Measurements from ENCODE around the gene MEF2D. TPM values are rescaled to one million over a fixed set of nuclear protein-coding genes. Genes with fewer than 3 reads are reported as not detected.

MEF2D gene
- total RNA-seq, 2 experiments from 2014 or later = 49.5 to 52.1 TPM

DNA sequence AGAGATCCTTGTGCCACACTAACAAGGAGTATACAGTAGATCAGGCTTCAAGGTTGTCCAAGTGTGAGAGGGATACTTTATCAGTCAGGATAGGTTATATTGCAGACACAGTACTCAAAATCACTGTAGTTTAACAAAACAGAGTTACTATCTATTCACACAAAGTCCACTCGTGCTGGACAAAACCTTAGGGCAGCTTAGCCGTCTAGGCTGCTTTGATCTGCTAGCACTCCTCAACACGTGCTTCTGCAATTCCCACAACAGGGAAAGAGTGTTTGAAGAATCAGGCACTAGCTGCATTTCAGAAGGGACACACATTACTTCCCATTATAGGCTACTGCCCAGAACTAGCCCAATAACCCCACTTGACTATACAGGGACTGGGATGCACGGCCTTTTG, 39.5 kb downstream of the MEF2D start:
- Mint-ChIP-seq H3K9me3 (no peaks in the 10 kb centered on the region), H3K36me3 (ENCODE audit: low read depth) (peaks cover 2% of the 10 kb centered on the region), H3K4me3 (no peak overlapping the region), H3K27ac (no peak overlapping the region), H3K4me1 (peaks cover 36% of the 10 kb centered on the region), H3K27me3 (no peaks in the 10 kb centered on the region)
- CTCF ChIA-PET = interaction anchor here (1.0 to 2.7 kb wide), 4 partner anchors 15 to 76 kb away, joined by 4 to 8 read pairs (median 6); no protein-coding TSS in a partner anchor
- no peak for DNase-seq
- POLR2A ChIA-PET = no interaction called here

DNA sequence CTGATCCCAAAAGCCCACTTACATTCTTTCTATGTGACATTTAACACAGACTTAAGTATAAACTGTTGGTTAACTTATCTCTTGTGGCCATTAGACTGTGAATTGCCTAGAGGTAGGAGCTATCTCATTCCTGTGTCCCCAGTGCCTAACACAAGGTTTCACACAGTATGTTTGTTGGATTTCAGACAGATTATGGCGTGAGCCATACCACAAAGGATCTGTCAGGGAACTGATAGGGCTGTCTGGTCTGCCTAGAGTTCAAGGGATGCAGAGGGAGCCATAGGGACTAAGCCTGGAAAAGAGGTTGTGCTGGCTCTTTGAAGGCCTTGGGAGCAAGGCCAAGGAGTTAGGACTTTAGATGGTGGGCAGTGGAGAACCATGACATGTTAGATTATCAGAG, 40.0 kb downstream of the MEF2D start:
- ChIA-PET POLR2A (no interaction called here), CTCF (interaction anchor here (1.0 to 2.7 kb wide), 5 partner anchors 15 to 148 kb away, joined by 4 to 8 read pairs (median 4); no protein-coding TSS in a partner anchor)
- H3K4me3 Mint-ChIP-seq = no peak overlapping the region
- no peak for DNase-seq
- H3K4me1 Mint-ChIP-seq = peaks cover 36% of the 10 kb centered on the region
- H3K27me3 Mint-ChIP-seq = no peaks in the 10 kb centered on the region
- no peaks in the 10 kb centered on the region for H3K9me3 Mint-ChIP-seq
- H3K36me3 Mint-ChIP-seq (ENCODE audit: low read depth) = no peaks in the 10 kb centered on the region
- H3K27ac Mint-ChIP-seq = no peak overlapping the region

DNA sequence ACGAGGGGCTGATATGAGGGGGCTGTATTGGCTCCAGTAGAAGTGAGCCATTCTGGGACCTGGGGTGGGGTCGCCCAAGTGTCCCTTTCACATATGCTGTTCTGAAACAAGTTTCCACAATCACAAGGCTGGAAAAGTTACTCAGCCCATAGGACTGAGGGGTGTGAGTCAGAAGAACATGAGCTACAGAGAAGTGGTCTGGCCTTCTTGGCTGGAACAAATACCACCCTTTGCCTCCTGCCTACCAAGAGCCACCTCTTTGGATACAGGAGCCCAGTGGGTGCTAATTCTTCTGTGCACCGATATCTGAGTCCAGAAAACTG, 42.4 kb downstream of the MEF2D start:
- DNase-seq = no peak
- Mint-ChIP-seq H3K36me3 (ENCODE audit: low read depth) (no peaks in the 10 kb centered on the region), H3K4me3 (no peak overlapping the region), H3K27me3 (peaks cover 5% of the 10 kb centered on the region), H3K9me3 (no peaks in the 10 kb centered on the region), H3K4me1 (peaks cover 22% of the 10 kb centered on the region), H3K27ac (peak overlapping the region; percentile 37)
- ChIA-PET POLR2A (interaction anchor here (1.0 to 1.5 kb wide), 5 partner anchors 32 to 143 kb away, joined by 3 to 16 read pairs (median 4); partner anchors contain the start of genes GPATCH4 and MEF2D), CTCF (interaction anchor here (1.3 to 2.6 kb wide), 9 partner anchors 12 to 268 kb away, joined by 3 to 23 read pairs (median 5); partner anchors contain the start of genes NAXE and PMF1)

DNA sequence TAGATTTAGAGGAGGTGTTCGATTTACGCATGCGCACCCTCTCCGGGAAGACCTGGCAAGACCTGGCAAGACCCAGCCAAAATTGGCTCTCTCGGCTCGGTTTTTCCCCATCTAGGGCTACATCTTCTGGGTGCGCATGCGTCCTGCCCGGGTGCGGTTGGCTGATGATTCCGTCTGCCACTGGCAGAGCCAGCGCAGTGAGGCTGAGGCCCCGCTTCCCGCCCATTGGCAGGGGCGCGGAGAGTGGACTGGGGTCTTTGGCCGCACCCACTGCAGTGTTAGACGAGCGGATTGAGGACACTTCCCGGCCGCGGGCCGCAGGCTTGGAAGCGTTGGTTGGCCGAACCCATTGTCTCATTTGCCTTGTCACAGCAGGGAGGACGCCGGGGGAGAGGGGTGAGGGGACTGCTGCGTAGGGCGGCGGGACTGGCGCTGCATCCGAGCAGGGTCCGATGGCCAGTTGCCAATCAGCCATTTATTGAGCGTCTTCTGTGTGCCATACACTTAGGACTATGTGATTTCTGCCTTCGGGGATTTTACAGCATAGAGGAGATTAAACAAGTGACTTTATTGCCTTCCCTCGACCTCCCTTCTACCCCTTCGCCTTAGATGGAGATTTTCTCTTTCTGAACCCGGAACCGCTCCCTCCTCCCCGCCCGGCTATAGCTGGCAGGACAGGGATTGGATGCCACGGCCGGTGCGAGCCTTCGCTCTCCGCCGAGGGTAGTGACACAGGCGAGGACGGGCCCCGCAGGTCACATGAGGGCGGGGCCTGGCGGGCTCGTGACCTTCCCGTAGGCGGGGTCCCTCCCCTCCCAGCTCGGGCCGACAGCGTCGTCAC, 43.7 kb downstream of the MEF2D start:
- peak overlapping the region; percentile 83 for H3K4me3 Mint-ChIP-seq
- ChIA-PET CTCF (interaction anchor here (0.7 to 2.6 kb wide), 18 partner anchors 9 to 269 kb away, joined by 3 to 23 read pairs (median 4); partner anchors contain the start of genes GPATCH4, MEF2D, NAXE and PMF1), POLR2A (interaction anchor here (0.6 to 1.5 kb wide), 19 partner anchors 9 to 272 kb away, joined by 3 to 16 read pairs (median 4); partner anchors contain the start of genes CCT3, GPATCH4, IQGAP3 and ISG20L2)
- no peaks in the 10 kb centered on the region for H3K36me3 Mint-ChIP-seq (ENCODE audit: low read depth)
- H3K9me3 Mint-ChIP-seq = no peaks in the 10 kb centered on the region
- H3K27me3 Mint-ChIP-seq = peaks cover 6% of the 10 kb centered on the region
- peaks cover 30% of the 10 kb centered on the region for H3K4me1 Mint-ChIP-seq
- peak overlapping the region; percentile 97 for H3K27ac Mint-ChIP-seq
- peak; percentile 94 for DNase-seq

DNA sequence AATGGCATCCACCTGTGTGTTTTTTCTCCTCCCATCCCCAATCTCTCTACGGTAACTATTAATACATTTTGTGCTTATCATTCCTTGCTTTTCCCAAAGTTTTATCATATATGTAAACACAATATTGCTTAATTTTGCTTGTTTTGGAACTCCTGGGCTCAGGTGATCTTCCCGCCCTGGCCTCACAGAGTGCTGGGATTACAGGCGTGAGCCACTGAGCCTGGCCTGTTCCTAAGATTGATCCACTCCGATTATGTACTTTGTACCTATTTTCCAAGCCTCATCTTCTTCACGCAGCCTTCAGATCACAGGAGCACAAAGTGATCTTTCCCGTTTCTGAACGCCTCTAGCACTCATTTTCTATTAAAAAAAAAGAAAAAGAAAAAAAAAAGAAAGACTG, 45.2 kb downstream of the MEF2D start:
- POLR2A ChIA-PET = interaction anchor here (1.1 kb wide), 1 partner anchor 30 kb away, joined by 3 read pairs; no protein-coding TSS in a partner anchor
- peaks cover 21% of the 10 kb centered on the region for H3K27me3 Mint-ChIP-seq

DNA sequence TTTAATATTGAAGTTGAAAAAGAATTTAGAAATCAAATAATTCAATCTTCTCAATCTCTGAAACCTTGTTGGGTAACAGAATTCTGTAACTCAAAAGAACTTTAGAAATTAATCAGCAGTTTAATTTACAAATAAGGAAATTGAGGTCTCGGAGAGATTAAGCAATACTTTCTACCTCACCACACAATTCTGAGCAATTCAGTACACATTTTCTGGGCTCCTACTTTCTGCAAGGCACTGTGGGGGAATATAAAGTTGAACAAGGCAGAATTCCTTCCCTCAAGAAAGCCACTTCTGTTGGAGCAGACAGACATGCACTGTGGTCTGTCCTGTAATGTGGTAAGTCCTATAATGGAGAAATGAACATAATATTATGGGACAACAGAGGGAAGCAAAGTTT, 47.7 kb downstream of the MEF2D start:
- no peak for DNase-seq
- POLR2A ChIA-PET = interaction anchor here (1.2 kb wide), 1 partner anchor 22 kb away, joined by 3 read pairs; no protein-coding TSS in a partner anchor
- Mint-ChIP-seq H3K4me1 (peaks cover 32% of the 10 kb centered on the region), H3K27me3 (peaks cover 33% of the 10 kb centered on the region), H3K36me3 (ENCODE audit: low read depth) (no peaks in the 10 kb centered on the region), H3K27ac (no peak overlapping the region), H3K4me3 (no peak overlapping the region), H3K9me3 (no peaks in the 10 kb centered on the region)
- CTCF ChIA-PET = interaction anchor here (1.1 to 3.5 kb wide), 3 partner anchors 33 to 156 kb away, joined by 3 to 20 read pairs (median 5); no protein-coding TSS in a partner anchor

More for the DNA sequence above, 45.2 kb downstream of the MEF2D start:
- CTCF ChIA-PET = interaction anchor here (1.0 to 3.5 kb wide), 3 partner anchors 26 to 70 kb away, joined by 4 to 20 read pairs (median 5); no protein-coding TSS in a partner anchor
- no peak overlapping the region for H3K27ac Mint-ChIP-seq
- no peak overlapping the region for H3K4me3 Mint-ChIP-seq
- DNase-seq = no peak
- no peaks in the 10 kb centered on the region for H3K9me3 Mint-ChIP-seq
- no peaks in the 10 kb centered on the region for H3K36me3 Mint-ChIP-seq (ENCODE audit: low read depth)
- peaks cover 30% of the 10 kb centered on the region for H3K4me1 Mint-ChIP-seq

DNA sequence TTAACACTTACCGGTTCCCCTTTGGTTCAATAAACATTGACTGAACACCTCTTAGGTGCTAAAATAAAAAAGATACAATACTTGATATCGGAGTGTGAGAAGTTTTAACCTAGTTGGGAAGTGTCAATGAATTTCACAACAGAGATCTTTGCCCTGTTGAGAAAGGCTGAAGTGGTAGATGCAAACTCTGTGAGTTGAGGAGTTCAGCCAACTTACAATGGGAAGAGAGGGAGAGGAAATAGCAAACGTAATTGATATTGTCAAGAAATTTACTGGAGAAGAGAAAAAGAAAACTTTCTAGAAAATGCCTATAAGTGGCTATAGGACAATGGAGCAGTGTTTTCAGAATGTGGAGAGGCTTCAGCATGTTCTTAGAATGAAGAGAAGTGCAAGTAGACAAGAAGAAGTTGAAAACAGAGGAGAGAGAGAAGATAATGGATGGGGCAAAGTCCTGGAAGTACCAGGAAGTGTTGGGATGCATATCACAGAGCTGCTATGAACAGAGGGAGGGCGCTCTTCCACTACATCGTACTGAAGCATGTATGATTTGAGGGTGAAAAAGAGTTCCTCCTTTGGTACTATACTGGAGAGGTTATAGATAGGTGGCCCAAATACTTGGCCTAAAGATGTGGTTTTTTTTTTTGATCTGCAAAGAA, 48.9 kb downstream of the MEF2D start:
- no peaks in the 10 kb centered on the region for H3K9me3 Mint-ChIP-seq
- ChIA-PET POLR2A (interaction anchor here (0.8 to 1.2 kb wide), 2 partner anchors 21 to 48 kb away, joined by 3 read pairs; no protein-coding TSS in a partner anchor), CTCF (interaction anchor here (1.4 to 3.5 kb wide), 3 partner anchors 29 to 157 kb away, joined by 5 to 20 read pairs (median 6); no protein-coding TSS in a partner anchor)
- H3K36me3 Mint-ChIP-seq (ENCODE audit: low read depth) = no peaks in the 10 kb centered on the region
- DNase-seq = no peak
- H3K27ac Mint-ChIP-seq = no peak overlapping the region
- no peak overlapping the region for H3K4me3 Mint-ChIP-seq
- peaks cover 37% of the 10 kb centered on the region for H3K27me3 Mint-ChIP-seq
- peaks cover 24% of the 10 kb centered on the region for H3K4me1 Mint-ChIP-seq

DNA sequence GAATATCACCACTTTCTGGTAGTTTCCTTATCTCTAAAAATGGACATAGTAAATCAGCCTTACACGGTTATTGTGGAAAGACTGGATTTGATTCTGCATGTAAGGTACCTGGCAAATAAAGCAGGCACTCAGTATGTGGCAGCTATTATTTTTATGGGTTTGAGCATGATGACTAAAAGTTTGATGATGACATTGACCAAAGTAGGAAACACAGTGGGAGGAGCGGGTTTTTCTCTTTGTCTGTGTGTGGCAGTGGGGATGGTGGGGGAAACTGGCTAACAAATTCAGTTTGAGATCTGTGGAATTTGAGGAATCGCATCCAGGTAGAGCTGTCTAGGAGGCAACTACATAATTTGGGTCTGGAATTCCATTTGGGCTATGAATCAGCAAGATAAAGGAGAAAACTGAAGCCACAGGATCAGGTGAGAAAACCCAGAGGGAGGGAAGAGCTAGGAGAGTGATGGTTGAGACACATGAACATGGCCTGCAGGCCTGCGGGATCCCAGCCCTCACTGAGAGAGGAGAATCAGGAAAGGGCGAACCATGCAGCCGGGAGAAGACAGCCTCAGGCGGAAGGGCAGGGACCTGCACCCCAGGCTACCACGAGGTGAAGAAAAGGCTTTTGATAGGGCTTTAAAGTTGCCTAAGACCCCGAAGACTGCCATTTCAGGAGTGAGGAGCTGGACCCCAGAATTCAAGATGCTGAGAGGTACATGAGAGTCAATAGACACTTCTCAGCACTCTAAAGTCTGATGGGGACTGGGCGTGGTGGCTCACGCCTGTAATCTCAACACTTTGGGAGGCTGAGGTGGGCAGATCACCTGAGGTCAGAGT, 52.2 kb downstream of the MEF2D start:
- no peaks in the 10 kb centered on the region for H3K36me3 Mint-ChIP-seq (ENCODE audit: low read depth)
- POLR2A ChIA-PET = interaction anchor here (0.6 kb wide), 1 partner anchor 9 kb away, joined by 4 read pairs; no protein-coding TSS in a partner anchor
- no peaks in the 10 kb centered on the region for H3K9me3 Mint-ChIP-seq
- no peak overlapping the region for H3K27ac Mint-ChIP-seq
- H3K27me3 Mint-ChIP-seq = peaks cover 50% of the 10 kb centered on the region
- CTCF ChIA-PET = interaction anchor here (0.6 to 6.8 kb wide), 3 partner anchors 9 to 767 kb away, joined by 3 to 330 read pairs (median 3); no protein-coding TSS in a partner anchor
- peaks cover 23% of the 10 kb centered on the region for H3K4me1 Mint-ChIP-seq
- H3K4me3 Mint-ChIP-seq = no peak overlapping the region
- DNase-seq = no peak

DNA sequence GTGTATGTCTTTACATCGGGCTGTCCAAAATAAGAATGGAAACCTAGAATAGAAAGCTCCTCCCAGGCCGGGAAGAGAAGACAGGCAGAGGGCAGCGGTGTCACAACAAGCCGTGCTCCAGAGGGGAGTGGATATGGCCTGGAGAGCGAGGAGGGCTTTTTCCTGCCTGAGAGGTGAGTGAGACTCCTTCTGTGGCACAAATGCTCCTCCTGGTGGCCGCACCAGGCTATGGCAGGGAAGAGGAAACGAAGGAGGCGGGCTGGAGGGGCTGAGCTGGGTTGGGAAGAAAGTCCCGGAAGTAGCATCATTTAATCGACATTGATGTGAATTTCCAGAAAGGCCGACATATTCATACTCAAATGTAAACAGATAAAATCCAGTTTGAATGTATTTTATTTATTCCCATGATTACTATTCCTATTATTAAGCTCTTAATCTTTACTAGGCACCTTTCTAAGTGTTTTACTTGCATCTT, 54.7 kb downstream of the MEF2D start:
- POLR2A ChIA-PET = interaction anchor here (0.6 to 2.4 kb wide), 5 partner anchors 11 to 222 kb away, joined by 3 to 29 read pairs (median 3); no protein-coding TSS in a partner anchor
- Mint-ChIP-seq H3K27ac (no peak overlapping the region), H3K4me1 (peaks cover 16% of the 10 kb centered on the region), H3K27me3 (peaks cover 62% of the 10 kb centered on the region), H3K4me3 (no peak overlapping the region), H3K9me3 (no peaks in the 10 kb centered on the region), H3K36me3 (ENCODE audit: low read depth) (no peaks in the 10 kb centered on the region)
- DNase-seq = peak; percentile 81
- CTCF ChIA-PET = interaction anchor here (0.6 to 6.8 kb wide), 52 partner anchors 9 to 583 kb away, joined by 3 to 330 read pairs (median 5); partner anchors contain the start of genes MEF2D, PMF1, RHBG and SMG5

DNA sequence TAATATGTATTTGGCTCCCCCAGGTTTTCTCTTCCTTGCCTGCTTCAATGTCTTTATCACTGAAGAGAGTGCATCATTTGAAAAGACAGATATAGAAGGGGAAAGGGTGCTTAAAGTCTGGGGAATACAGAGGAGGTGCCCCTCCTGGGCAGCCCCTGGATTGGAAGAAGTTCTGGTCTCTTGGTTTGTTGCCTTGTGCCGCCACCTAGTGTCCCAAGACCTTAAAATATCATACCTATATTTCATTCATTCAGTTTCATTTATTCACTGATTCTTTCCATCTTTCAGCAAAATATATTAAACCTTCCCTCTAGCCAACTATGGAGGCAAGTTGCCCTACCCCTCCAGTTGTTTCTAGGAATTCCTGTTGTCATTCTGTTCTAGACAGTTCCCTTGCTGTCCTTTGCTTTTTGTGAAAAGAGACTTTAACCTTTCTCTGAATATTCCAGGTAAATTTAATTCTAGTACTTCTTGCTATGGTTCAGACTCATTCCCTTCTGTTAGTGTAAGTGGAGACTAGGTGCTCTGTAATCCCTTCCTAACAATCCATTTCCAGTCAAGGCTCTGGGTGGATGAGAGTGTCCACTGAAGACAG, 56.1 kb downstream of the MEF2D start:
- Mint-ChIP-seq H3K27me3 (peaks cover 69% of the 10 kb centered on the region), H3K4me3 (no peak overlapping the region), H3K36me3 (ENCODE audit: low read depth) (no peaks in the 10 kb centered on the region), H3K27ac (no peak overlapping the region), H3K9me3 (no peaks in the 10 kb centered on the region), H3K4me1 (peaks cover 16% of the 10 kb centered on the region)
- POLR2A ChIA-PET = interaction anchor here (1.1 to 2.4 kb wide), 3 partner anchors 12 to 59 kb away, joined by 3 to 29 read pairs (median 7); no protein-coding TSS in a partner anchor
- peak; percentile 40 for DNase-seq
- CTCF ChIA-PET = interaction anchor here (0.6 to 6.8 kb wide), 11 partner anchors 10 to 1370 kb away, joined by 3 to 330 read pairs (median 10); partner anchors contain the start of gene MEF2D

DNA sequence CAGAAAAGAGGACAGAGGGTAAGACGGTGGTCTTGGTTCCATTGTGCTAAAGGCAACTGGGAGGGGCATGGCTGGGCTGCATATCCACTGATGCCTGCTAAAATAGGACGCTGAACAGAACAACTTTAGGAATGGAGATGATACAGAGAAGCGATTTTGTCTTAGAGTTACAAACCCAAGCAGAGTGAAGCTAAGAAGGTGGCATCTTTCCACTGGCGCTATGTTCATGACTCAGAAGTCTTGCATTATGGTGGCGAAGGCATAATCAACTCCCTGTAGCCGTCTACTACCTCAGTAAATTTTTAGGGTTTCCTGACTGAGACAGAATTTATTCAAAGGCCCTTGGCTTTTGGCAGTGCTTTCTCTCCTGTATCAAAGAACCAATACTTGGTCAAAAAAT, 57.3 kb downstream of the MEF2D start:
- DNase-seq = no peak
- peaks cover 23% of the 10 kb centered on the region for H3K4me1 Mint-ChIP-seq
- ChIA-PET POLR2A (interaction anchor here (1.3 to 2.7 kb wide), 2 partner anchors 28 to 57 kb away, joined by 3 to 11 read pairs; no protein-coding TSS in a partner anchor), CTCF (interaction anchor here (1.4 to 4.2 kb wide), 2 partner anchors 58 to 84 kb away, joined by 4 to 77 read pairs; no protein-coding TSS in a partner anchor)
- no peaks in the 10 kb centered on the region for H3K9me3 Mint-ChIP-seq
- no peak overlapping the region for H3K4me3 Mint-ChIP-seq
- no peaks in the 10 kb centered on the region for H3K36me3 Mint-ChIP-seq (ENCODE audit: low read depth)
- H3K27ac Mint-ChIP-seq = no peak overlapping the region
- H3K27me3 Mint-ChIP-seq = peaks cover 73% of the 10 kb centered on the region
